ENCODE results near the gene HECA. TPM values are rescaled to one million over a fixed set of nuclear protein-coding genes. Genes with fewer than 3 reads are reported as not detected.

Gene HECA
- total RNA-seq, 1 experiment from 2014 or later = 9.4 TPM

DNA sequence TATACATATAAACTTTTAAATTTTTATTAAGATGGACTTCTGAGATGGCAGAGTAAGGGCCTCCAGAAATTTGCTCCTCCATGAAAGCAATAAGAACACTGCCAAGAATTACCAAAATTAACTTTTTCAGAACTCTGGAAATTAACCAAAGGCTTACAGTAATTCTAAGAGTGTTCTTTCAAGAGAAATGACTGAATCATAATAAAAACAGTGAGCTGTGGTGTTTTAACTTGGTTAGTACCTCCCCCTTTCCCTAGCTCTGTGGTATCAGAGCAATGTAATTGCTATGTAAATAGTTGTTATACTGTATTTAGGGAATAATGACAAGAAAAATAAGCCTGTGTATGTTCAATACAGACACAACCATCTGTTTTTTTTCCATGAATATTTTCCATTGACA lies 19.0 kb downstream of the HECA start (continued):
- TF ChIP-seq MAX (CRISPR knock-in tag; IDR thresholded peaks at IDR 0.05) = no peak

- ChIA-PET POLR2A (no interaction called here), CTCF (interaction anchor here (1.4 kb wide), 1 partner anchor 9 kb away, joined by 5 read pairs; no protein-coding TSS in a partner anchor)
- Mint-ChIP-seq H3K4me3 (no peak overlapping the region), H3K36me3 (peaks cover 5% of the 10 kb centered on the region), H3K27ac (no peak overlapping the region), H3K9me3 (peaks cover 5% of the 10 kb centered on the region), H3K4me1 (peaks cover 10% of the 10 kb centered on the region), H3K27me3 (ENCODE audit: low read depth) (no peaks in the 10 kb centered on the region)
- ATAC-seq = no peak
- DNase-seq (ENCODE audit: low spot score) = no peak
- TF ChIP-seq NFYB (CRISPR knock-in tag; conservative IDR thresholded peaks at IDR 0.05; ENCODE audit: low read depth) (no peak), ZNF121 (CRISPR knock-in tag; IDR thresholded peaks at IDR 0.05) (no peak), ZMAT4 (CRISPR knock-in tag; IDR thresholded peaks at IDR 0.05) (no peak), ESRRA (CRISPR knock-in tag; IDR thresholded peaks at IDR 0.05; ENCODE audit: borderline replicate concordance) (no peak), NFE2L1 (CRISPR knock-in tag; IDR thresholded peaks at IDR 0.05) (no peak), HMGA2 (CRISPR knock-in tag; IDR thresholded peaks at IDR 0.05) (no peak), ZBTB21 (CRISPR knock-in tag; IDR thresholded peaks at IDR 0.05; ENCODE audit: borderline replicate concordance) (no peak), E2F4 (CRISPR knock-in tag; IDR thresholded peaks at IDR 0.05; ENCODE audit: borderline replicate concordance, low read depth) (no peak), RELA (CRISPR knock-in tag; IDR thresholded peaks at IDR 0.05; ENCODE audit: borderline replicate concordance) (no peak), E2F1 (CRISPR knock-in tag; IDR thresholded peaks at IDR 0.05) (no peak), ZNF263 (CRISPR knock-in tag; IDR thresholded peaks at IDR 0.05; ENCODE audit: low read depth) (no peak), ZNF396 (CRISPR knock-in tag; IDR thresholded peaks at IDR 0.05; ENCODE audit: borderline replicate concordance) (no peak), CDX4 (CRISPR knock-in tag; IDR thresholded peaks at IDR 0.05; ENCODE audit: borderline replicate concordance) (no peak), NFATC4 (CRISPR knock-in tag; IDR thresholded peaks at IDR 0.05) (no peak), SP1 (CRISPR knock-in tag; conservative IDR thresholded peaks at IDR 0.05) (no peak), ATF6 (CRISPR knock-in tag; IDR thresholded peaks at IDR 0.05) (no peak), ZSCAN18 (CRISPR knock-in tag; IDR thresholded peaks at IDR 0.05) (no peak), OVOL2 (CRISPR knock-in tag; IDR thresholded peaks at IDR 0.05; ENCODE audit: borderline replicate concordance) (no peak), AR (CRISPR knock-in tag; IDR thresholded peaks at IDR 0.05) (no peak), ETV6 (CRISPR knock-in tag; IDR thresholded peaks at IDR 0.05) (no peak)
Observed at GRCh38 chr6:139154881-139155547, 20.1 kb downstream of the HECA start.
